Umbilical cord (tissue), 2 donors: ENCODE data around the gene PCBP2. TPM values are rescaled to one million over a fixed set of nuclear protein-coding genes. Genes with fewer than 3 reads are reported as not detected.
"Not testable (repeated sequence)": the region's sequence is repeated elsewhere in the genome, so short reads cannot be mapped to it uniquely, and the experiment has no call there.

Experiments used
- DNase-seq: peaks from one replicate; pipeline ENCODE4 v3.0.0-alpha.2; 2015; ENCODE audit warnings: low spot score
- total RNA-seq: library from RNA; depleted of rRNA; stranded (reverse); fragments of >200 nt; gene quantifications from one replicate; pipeline ENCODE4 v1.2.3, GENCODE V29; 2014; ENCODE audit warnings: low replicate concordance; ENCODE audit not compliant: insufficient read depth

The PCBP2 gene
- total RNA-seq, 1 donor from 2014 or later: 284 TPM

DNA sequence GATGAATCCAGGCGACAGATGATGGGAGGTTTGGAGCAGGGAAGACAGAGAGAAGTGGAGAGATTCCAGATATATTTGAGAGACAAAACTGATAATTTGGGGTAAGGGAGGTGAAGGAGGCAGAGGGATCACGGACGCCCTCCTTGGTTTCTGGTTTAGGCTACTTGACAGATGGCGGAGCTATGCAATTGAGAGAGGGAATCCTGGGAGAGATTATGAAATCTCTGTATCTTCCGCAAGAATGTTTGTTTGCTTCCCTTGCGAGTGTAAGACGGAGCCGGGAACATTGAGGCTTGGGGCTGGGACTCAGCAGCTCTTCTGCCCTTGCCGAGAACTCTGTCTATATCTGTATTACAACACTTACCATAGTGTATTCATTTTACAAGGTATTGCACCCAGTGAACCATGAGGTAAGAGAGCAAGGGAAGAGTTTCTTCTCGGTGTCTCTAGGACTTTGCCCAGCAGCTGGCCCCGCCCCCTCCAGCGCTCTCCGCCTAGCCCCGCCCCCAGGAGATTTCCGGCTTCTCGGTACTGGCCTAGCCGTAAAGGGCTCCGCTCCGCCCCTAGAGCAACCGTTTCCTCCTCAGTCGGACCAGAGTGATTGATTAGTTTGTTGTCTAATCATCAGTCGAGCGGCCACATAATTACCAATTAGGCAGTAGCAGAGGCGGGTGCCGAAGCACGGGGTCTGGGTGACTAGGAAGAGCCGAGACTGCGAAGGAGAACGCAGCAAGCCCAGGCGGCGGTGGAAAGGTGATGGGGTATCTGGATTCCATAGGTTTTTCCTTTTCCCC is 10.7 kb upstream of the PCBP2 start, which contains the start of gene PRR13:
Gene PRR13 (plus strand): TSS at position 695 of the 794 bp plus-strand sequence. CDS start 981 bp downstream, outside the sequence.
- peak; percentile 100 for DNase-seq

DNA sequence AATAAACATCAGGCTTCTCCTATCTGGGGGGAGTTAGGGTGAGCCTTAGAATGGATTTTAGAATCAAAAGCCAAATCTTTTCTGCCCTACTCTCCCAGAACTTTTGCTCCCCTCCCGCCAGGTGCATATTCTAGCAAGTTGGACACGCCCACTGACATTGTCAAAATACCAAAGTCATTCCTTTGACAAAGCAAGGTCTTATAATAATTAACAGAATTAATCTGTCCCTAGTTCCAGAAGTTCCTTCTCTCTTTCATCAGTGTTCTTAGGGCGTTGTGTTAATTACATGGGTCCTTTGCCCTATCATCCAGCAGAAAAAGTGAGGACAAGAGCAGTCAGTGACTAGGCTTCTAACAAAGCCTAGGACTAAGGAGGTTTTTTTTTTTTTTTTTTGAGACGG is 7.9 kb upstream of the PCBP2 start:
- DNase-seq: no peak

GRCh38 chr12:53444593-53445325 is 7.1 kb upstream of the PCBP2 start:
- not testable (repeated sequence) for DNase-seq

DNA sequence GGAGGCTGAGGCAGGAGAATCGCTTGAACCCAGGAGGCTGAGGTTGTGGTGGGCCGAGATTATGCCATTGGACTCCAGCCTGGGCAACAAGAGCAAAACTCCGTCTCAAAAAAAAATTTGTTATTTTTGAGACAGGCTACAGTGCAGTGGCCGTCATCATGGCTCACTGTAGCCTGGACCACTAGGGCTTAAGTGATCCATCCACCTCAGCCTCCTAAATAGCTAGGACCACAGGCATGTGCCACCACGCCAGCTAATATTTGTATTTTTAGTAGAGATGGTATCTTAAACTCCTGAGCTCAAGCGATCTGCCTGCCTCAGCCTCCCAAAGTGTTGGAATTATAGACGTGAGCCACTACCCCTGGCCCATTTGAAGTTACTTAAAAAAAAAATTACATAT is 966 bp upstream of the PCBP2 start:
- DNase-seq: no peak

DNA sequence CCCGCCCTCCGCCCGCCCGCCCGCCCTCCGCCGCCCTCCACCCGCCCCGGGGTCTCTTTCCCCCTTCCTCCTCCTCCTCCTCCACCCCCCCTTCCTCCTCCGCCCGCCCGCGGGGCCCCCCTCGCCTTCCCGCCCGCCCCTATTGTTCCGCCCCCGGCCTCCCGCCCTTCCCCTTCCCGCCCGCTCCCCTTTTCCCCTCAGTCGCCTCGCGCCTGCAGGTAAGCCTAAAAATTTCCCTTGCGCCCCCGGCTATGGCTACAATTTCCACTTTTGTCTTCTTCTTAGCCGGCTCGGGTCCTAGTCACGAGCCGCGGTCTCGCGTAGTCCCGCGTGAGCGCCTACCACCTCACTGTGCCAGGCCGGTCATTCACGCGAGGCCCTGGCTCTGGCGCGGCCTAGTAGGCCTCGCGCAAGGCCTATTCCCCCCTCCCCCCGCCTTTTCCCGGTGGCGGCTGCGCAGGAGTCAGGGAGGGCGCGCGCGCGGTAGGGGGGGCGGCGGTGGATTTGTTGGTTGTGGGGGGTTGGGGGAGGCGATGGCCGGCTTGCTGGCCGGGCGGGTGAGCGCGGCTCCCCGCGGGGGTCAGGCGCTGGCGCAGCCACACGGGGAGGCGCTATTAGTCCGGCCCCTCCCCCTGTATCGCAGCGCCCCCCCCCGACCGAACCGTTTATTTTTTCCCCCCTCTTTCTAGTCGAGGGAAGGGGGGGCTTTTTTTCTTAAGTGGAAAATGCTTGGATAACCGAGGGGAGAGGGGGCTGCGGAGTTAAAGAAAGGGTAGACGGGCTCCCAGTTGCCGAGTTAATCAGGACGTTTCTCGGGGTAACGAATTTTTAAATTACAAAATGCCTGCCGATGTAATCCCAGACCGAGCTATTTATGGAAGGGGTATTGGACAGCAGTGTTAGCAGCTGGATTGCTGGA is 516 bp downstream of the PCBP2 start:
- DNase-seq: peak; percentile 86

GRCh38 chr12:53453953-53454640 is 2.2 kb downstream of the PCBP2 start:
- DNase-seq: no peak

DNA sequence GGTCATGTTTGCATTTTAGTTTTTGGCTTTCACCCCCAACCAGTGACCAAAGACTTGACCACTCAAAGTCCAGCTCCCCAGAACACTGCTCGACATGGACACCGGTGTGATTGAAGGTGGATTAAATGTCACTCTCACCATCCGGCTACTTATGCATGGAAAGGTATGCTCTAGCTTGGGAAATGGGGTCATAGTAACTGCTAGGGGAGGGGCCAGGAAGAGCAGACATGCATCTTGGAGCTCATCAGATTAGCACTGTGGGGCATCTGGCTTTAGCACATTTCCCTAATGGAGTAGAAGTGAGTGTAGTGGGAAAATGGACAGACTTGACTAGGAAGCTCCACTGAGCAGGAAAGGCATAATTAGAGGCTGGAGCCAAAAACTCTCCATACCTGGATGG is 2.8 kb downstream of the PCBP2 start:
- DNase-seq: no peak

- DNase-seq: no peak
Observed at GRCh38 chr12:53456654-53457366, 4.9 kb downstream of the PCBP2 start.

- DNase-seq: no peak
Observed at GRCh38 chr12:53459097-53459496, 7.2 kb downstream of the PCBP2 start.

GRCh38 chr12:53461059-53461458 is 9.2 kb downstream of the PCBP2 start:
- DNase-seq: no peak

DNA sequence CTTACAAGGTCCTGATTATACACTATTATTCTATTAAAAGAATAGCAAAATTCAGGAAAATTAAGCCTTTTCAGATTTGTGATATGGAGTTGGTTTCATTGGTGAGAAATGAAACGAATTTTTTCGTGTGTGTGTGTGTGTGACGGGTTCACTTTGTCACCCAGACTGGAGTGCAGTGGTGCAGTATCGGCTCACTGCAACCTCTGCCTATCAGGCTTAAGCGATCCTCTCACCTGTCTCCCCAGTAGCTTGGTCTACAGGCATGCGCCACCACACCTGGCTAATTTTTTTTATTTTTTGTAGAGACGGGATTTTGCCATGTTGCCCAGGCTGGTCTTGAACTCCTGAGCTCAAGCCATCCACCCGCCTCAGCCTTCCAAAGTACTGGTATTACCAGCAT is 9.7 kb downstream of the PCBP2 start:
- DNase-seq: no peak

- no peak for DNase-seq
Observed at GRCh38 chr12:53462935-53463334, 11.0 kb downstream of the PCBP2 start.

GRCh38 chr12:53463802-53464560 is 12.1 kb downstream of the PCBP2 start:
- DNase-seq: no peak

DNA sequence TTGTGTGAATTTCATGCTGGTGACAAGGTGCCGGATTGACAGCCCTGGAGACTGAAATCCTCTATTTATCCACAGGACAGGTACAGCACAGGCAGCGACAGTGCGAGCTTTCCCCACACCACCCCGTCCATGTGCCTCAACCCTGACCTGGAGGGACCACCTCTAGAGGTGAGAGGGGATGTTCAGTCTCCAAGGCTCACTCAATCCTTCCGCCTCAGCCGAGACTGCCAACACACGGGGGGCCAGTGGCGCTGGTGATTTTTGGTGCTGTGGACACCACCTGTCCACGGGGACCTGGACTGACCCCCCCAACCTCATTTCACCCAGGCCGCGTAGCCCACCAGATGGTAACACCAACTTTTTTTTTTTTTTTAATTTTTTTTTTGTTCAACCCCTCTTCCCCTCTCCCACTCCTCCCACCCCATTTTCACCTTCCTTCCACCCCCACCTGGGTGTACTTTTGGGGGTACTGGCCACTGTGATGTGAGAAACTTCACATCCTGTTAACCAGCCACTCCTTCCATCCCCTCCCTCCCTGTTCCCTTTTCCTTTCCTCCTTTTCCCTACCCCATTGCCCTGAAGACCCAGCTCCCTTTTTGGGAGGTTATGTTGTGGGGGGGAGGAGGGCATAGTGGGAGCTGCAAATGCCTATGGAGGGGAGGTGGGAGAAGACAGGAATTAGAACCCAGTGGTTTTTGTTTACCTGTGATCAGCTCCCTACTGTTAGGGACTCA is 12.9 kb downstream of the PCBP2 start:
- no peak for DNase-seq

DNA sequence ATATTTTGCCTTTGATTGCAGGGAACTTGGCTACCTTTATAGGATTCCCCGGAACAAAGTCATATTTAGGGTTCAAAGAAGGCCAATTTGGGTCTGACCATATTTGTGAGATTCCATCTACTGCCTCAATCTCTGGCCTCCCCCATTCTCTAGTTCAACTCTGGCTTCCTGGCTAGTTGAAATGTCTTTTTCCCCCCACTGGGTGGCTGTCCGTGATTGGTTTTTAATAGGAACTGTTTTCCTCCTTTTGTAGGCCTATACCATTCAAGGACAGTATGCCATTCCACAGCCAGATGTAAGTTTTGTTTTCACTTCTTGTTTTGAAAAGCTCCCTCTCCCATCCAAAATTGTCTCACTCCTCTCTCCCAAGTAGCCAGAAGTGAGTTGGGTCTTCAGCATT is 13.8 kb downstream of the PCBP2 start:
- DNase-seq: no peak

- no peak for DNase-seq
Observed at GRCh38 chr12:53466640-53467039, 14.7 kb downstream of the PCBP2 start.

GRCh38 chr12:53467082-53467481 is 15.2 kb downstream of the PCBP2 start:
- no peak for DNase-seq

- DNase-seq: no peak
Observed at GRCh38 chr12:53467880-53468279, 16.0 kb downstream of the PCBP2 start.

- DNase-seq: no peak
Observed at GRCh38 chr12:53468282-53468681, 16.4 kb downstream of the PCBP2 start.
